AG09309 (cell line): ENCODE data around the gene RNF130.

Source experiments
- DNase-seq: peaks from one replicate; pipeline ENCODE4 v3.0.0-alpha.2; 2010; ENCODE audit warnings: low read depth
- H3K4me3 ChIP-seq: 2 replicates; pipeline ENCODE4 v1.5.1; 2011; ENCODE audit warnings: mild to moderate bottlenecking, low read depth, low read length, moderate library complexity; ENCODE audit not compliant: control insufficient read depth
- CTCF ChIP-seq: IDR thresholded peaks from 2 replicates; pipeline ENCODE4 v1.5.1; 2011; ENCODE audit warnings: mild to moderate bottlenecking, low read depth, low read length, inconsistent platforms; ENCODE audit not compliant: insufficient read depth, control insufficient read depth; ENCODE audit errors: missing control alignments

RNF130 gene

DNA sequence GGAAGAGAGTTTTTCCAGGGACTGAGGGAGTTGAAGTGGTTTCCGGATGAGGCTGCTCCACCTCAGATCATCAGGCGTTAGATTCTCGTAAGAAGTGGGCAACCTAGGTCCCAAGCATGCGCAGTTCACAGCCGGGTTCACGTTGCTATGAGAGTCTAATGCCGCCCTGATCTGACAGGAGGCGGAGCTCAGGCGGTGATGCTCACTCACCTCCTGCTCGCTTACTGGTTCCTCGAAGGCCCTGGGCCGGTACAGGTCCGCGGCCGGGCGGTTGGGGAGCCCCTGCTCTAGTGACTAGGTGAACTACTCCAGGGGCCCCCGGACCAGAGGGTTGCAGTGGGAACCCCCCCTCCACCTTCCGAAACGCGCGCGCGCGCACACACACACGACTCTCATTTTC is 997 bp upstream of the RNF130 start:
- DNase-seq, result no peak
- H3K4me3 ChIP-seq, result no peak overlapping the region

GRCh38 chr5:180072256-180072548 is 643 bp upstream of the RNF130 start:
- TF ChIP-seq CTCF, result no peak

More for the DNA sequence above, 997 bp upstream of the RNF130 start:
- no peak for TF ChIP-seq CTCF

DNA sequence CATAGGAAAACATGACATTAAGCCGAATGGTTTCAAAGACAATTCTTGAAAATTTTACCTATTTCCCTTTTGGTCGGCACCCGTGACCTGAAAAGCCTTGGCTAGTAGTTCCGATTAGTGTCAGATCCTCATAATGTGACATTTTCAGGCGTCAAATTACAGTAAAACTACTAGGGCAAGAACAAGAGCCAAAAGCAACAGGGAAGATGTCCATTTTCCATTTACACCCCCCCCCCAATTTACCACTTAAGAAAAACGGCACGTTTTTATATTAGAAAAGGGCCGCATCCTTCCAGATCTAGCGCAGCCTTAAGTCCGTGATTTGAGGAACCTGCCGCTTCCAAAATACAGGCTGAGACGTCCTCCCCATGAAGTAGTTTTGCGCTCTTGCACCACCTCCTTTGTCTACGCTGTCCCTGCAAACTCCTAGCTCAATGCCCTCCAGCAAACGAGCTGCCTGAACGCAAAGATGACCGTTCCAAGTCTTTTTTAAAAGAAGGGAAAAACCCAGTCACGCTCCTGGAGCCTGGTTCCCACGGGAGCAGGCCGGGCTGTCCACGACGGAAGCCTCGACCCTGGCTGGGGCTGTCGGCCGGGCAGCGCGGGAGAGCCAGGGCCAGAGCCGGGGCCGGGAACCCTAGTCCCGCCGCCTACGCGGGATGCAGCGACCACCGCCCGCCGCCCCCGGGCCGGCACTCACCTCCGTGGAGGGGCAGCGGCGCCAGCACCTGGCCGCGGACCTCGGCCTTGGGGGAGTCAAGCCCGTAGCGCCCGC is 616 bp downstream of the RNF130 start:
- TF ChIP-seq CTCF, result no peak
- DNase-seq, result peak; percentile 23
- H3K4me3 ChIP-seq, result peak overlapping the region; percentile 64

More at GRCh38 chr5:180072256-180072548, 643 bp upstream of the RNF130 start:
- no peak for DNase-seq
- H3K4me3 ChIP-seq, result no peak overlapping the region

DNA sequence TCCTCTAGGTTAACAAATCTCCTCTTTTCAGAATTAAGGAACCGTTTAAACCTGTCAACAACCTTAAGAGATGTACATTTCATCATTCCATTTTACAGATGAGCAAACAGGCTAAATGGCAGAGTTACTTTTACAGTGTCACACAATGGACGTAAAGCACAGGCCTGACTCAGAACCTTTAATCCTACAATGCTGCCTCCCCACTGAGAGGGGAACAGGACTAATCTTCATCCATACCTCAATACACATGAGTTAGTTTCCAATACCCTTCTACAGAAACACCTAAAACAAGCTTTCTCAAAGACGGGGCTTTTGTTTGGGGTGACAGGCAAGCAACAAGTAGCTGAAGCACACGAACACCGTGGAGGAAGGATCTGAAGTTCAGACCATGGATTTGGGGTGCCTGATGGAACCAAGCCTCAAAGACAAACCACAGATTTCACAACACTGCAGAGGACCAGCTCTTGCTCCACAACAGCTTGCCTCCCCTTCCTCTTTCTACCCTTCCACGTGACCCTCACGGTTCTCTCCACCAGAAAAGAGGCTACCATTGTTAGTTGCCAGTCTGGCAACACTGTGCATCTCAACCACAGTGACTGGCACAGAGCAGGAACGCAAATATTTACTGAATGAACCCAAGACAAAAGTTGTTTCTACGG is 1.8 kb downstream of the RNF130 start:
- DNase-seq, result no peak
- no peak for TF ChIP-seq CTCF
- H3K4me3 ChIP-seq, result no peak overlapping the region; the same call in 1 of the 2 replicates

DNA sequence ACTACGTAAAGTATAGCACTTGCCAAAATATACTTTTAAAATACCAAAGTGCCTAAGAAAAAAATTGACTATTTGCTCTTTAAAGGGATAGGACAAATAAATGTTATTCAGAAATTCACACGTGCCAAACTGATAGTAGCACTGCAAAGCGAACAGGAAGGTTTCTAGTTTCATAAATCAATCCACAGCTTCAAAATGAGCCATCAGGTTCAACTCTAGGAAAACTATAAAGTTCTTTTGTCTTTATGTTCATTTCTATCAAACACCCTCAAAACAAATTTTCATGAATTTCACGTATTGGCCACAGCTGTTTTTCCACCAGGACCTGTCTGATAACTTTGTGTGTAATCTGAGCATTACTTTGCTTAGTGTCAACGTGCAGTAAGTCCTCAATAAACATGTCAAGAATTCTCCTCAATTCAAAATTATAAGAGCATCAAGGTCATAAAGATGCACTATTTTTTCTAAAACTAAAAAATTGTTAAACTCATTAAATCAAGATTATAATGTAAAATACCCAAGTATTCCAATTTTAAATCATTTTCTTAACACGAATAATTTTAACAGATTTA is 3.0 kb downstream of the RNF130 start:
- DNase-seq, result no peak
- TF ChIP-seq CTCF, result no peak
- no peak overlapping the region for H3K4me3 ChIP-seq

DNA sequence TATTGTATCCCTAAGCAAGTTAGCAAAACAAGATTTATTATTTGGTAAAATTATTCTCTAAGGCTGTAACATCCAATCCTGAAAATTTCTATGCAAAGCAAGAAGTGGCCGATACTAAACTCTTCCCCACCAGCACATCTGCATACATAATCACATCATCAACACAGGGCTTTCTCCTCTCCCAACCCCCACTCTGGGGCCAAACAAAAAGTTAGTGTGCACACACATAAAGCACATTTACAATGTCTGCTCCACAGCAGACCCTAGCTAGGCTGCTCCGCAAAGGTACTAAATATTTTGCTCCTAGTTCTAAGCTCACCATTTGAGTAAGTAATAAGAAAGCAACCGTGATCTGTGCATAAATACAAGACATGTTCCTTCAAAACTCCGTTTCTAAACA is 3.6 kb downstream of the RNF130 start:
- H3K4me3 ChIP-seq, result no peak overlapping the region
- no peak for DNase-seq
- TF ChIP-seq CTCF, result no peak
